ENCODE data around the gene URB1. TPM values are rescaled to one million over a fixed set of nuclear protein-coding genes. Genes with fewer than 3 reads are reported as not detected.

The URB1 gene
- total and polyA plus RNA-seq, 2 donors (not counting 3 experiments of a cell fraction or from before 2014, with no cell fraction given), result 8.0 to 27.3 TPM

GRCh38 chr21:32312976-32313375, 79.8 kb downstream of the URB1 start:
- Histone ChIP-seq H3K4me1 (ENCODE audit: control insufficient read depth, extremely low read depth, insufficient read depth, low read length) (no peaks in the 10 kb centered on the region), H3K4me3 (replicated peaks in 1 of 3; ENCODE audit: insufficient read depth in 1 of 3, low read depth in 1 of 3, low read length in 3 of 3) (no peak overlapping the region), H3K27me3 (ENCODE audit: control insufficient read depth in 2 of 2, insufficient read depth in 2 of 2, low read length in 2 of 2) (no peaks in the 10 kb centered on the region), H3K4me2 (ENCODE audit: insufficient read depth, low read length) (no peak overlapping the region), H4K20me1 (replicated peaks; ENCODE audit: control insufficient read depth, extremely low read depth, insufficient read depth, low read length) (no peaks in the 10 kb centered on the region), H3K36me3 (ENCODE audit: control insufficient read depth in 2 of 2, extremely low read depth in 1 of 2, insufficient read depth in 2 of 2, low read length in 2 of 2) (peaks cover 12 to 16% of the 10 kb centered on the region in 2 experiments), H3K9ac (replicated peaks; ENCODE audit: extremely low read depth, insufficient read depth, low read length) (no peak overlapping the region), H3K79me2 (ENCODE audit: control insufficient read depth, insufficient read depth, low read length) (no peaks in the 10 kb centered on the region), H3K9me1 (replicated peaks; ENCODE audit: control insufficient read depth, extremely low read depth, insufficient read depth, low read length) (no peaks in the 10 kb centered on the region), H2AFZ (ENCODE audit: low read depth, low read length) (no peak overlapping the region), H3K27ac (ENCODE audit: insufficient read depth, low read depth, low read length) (no peak overlapping the region), H3K9me3 (replicated peaks; ENCODE audit: control insufficient read depth, insufficient read depth, low read length) (no peaks in the 10 kb centered on the region)
- ChIA-PET CTCF (interaction anchor here (1.1 kb wide), 1 partner anchor 10 kb away, joined by 3 read pairs; no protein-coding TSS in a partner anchor), POLR2A (no interaction called here)
- FAIRE-seq (no peak), DNase-seq (ENCODE audit: low read depth, low spot score) (no peak)
- intact Hi-C loops (cut with micrococcal nuclease) (no loop called here), dilution Hi-C loops (cut with MboI; ENCODE audit: extremely low pct_ligation_motif_present, low sequenced_read_pairs) (no loop called here)
- no TSS peak for BruUV-seq (replicated peaks)
- TF ChIP-seq GATA2 (IDR thresholded peaks at IDR 0.05; ENCODE audit: insufficient read depth, insufficient read length, low read depth, low read length) (no peak), POLR2A (IDR thresholded peaks at IDR 0.05; ENCODE audit: low read depth, low read length) (no peak), CTCF (IDR thresholded peaks at IDR 0.05; ENCODE audit: extremely low read depth in 1 of 2, insufficient read depth in 1 of 2, low read depth in 1 of 2, low read length in 2 of 2) (no peak), FOS (IDR thresholded peaks at IDR 0.05; ENCODE audit: borderline replicate concordance, insufficient read depth, low read length) (no peak), MYC (IDR thresholded peaks at IDR 0.05; ENCODE audit: low read depth, low read length) (no peak), JUN (IDR thresholded peaks at IDR 0.05; ENCODE audit: borderline replicate concordance, insufficient read depth, insufficient read length, low read depth) (no peak), POLR2AphosphoS5 (IDR thresholded peaks at IDR 0.05; ENCODE audit: insufficient read depth, low read depth, low read length) (no peak), MAX (IDR thresholded peaks at IDR 0.05; ENCODE audit: insufficient read depth, insufficient read length) (no peak), EZH2 (IDR thresholded peaks at IDR 0.05; ENCODE audit: borderline replicate concordance, low read depth, low read length, severe bottlenecking) (no peak)

Data from endothelial cell of umbilical vein (primary cell).